Endothelial cell of umbilical vein (primary cell): ENCODE results near the gene CCNDBP1.

ENCODE experiments used
- CTCF ChIP-seq, 2 donors: IDR thresholded peaks; 1 replicate in 1 of 2; 2 replicates in 1 of 2; pipeline ENCODE4 v1.5.1; 2011; ENCODE audit warnings: low read length in 2 of 2, mild to moderate bottlenecking in 2 of 2, moderate library complexity in 2 of 2, control low read depth in 1 of 2, inconsistent platforms in 1 of 2, low read depth in 1 of 2; ENCODE audit not compliant: insufficient read depth in 1 of 2; ENCODE audit errors: extremely low read depth in 1 of 2
- EZH2 ChIP-seq: IDR thresholded peaks from 2 replicates; pipeline ENCODE4 v1.6.1; 2012; ENCODE audit warnings: borderline replicate concordance, low read depth, mild to moderate bottlenecking, moderate library complexity, low read length, inconsistent platforms; ENCODE audit not compliant: severe bottlenecking
- FOS ChIP-seq: IDR thresholded peaks from 2 replicates; pipeline ENCODE4 v1.6.1; 2011; ENCODE audit warnings: mild to moderate bottlenecking, low read length, moderate library complexity, borderline replicate concordance; ENCODE audit not compliant: insufficient read depth
- GATA2 ChIP-seq: IDR thresholded peaks from 2 replicates; pipeline ENCODE4 v1.7.0; 2011; ENCODE audit warnings: low read depth, mild to moderate bottlenecking, moderate library complexity, mixed read lengths, low read length; ENCODE audit not compliant: insufficient read length, insufficient read depth
- MYC ChIP-seq: IDR thresholded peaks from one replicate; pipeline ENCODE4 v1.6.1; 2011; ENCODE audit warnings: mild to moderate bottlenecking, low read depth, low read length
- POLR2A ChIP-seq: IDR thresholded peaks from 2 replicates; pipeline ENCODE4 v1.6.1; 2012; ENCODE audit warnings: low read depth, mild to moderate bottlenecking, control low read depth, low read length
- POLR2AphosphoS5 ChIP-seq: IDR thresholded peaks from 2 replicates; pipeline ENCODE4 v1.6.1; 2012; ENCODE audit warnings: low read depth, mild to moderate bottlenecking, control low read depth, low read length, moderate library complexity; ENCODE audit not compliant: insufficient read depth
- TF ChIP-seq, protein P1 (sequence below): IDR thresholded peaks from 2 replicates; pipeline ENCODE4 v1.6.1; 2011; ENCODE audit not compliant: insufficient read depth, insufficient read length

- no peak for TF ChIP-seq CTCF (IDR thresholded peaks at IDR 0.05; ENCODE audit: extremely low read depth in 1 of 2, insufficient read depth in 1 of 2, low read depth in 1 of 2, low read length in 2 of 2)
- no peak for TF ChIP-seq MYC
- TF ChIP-seq POLR2AphosphoS5, result peak; percentile 17
- TF ChIP-seq, protein P1, sequence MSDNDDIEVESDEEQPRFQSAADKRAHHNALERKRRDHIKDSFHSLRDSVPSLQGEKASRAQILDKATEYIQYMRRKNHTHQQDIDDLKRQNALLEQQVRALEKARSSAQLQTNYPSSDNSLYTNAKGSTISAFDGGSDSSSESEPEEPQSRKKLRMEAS, result no peak
- TF ChIP-seq POLR2A, result no peak
- no peak for TF ChIP-seq EZH2
- no peak for TF ChIP-seq FOS
- peak; percentile 77 for TF ChIP-seq GATA2
Measured at GRCh38 chr15:43169888-43170287, 15.3 kb upstream of the CCNDBP1 start.
